PFSK-1 (cell line): ENCODE data around the gene F12.

Experiments used
- FOXP2 ChIP-seq: optimal IDR thresholded peaks from 2 replicates; pipeline ENCODE3; 2011; ENCODE audit warnings: borderline replicate concordance, control low read depth, inconsistent platforms; ENCODE audit not compliant: insufficient read depth; ENCODE audit errors: extremely low read length, extremely low read depth
- POLR2AphosphoS5 ChIP-seq: IDR thresholded peaks from 2 replicates; pipeline ENCODE4 v1.6.1; 2012; ENCODE audit warnings: low read depth, mild to moderate bottlenecking, control low read depth, low read length, moderate library complexity
- REST ChIP-seq, 2 experiments: IDR thresholded peaks; 2 replicates each; pipeline versions ENCODE4 v1.6.1 to v1.8.0; 2011 to 2012; ENCODE audit warnings: low read depth in 2 of 2, low read length in 2 of 2, control low read depth in 1 of 2, inconsistent platforms in 1 of 2, mild to moderate bottlenecking in 1 of 2, moderate library complexity in 1 of 2; ENCODE audit not compliant: insufficient read depth in 1 of 2
- SIN3A ChIP-seq: IDR thresholded peaks from 2 replicates; pipeline ENCODE4 v1.6.1; 2012; ENCODE audit warnings: mild to moderate bottlenecking, low read length, moderate library complexity, borderline replicate concordance; ENCODE audit not compliant: insufficient read depth
- TAF1 ChIP-seq: IDR thresholded peaks from 2 replicates; pipeline ENCODE4 v1.6.1; 2012; ENCODE audit warnings: low read length, control low read depth, borderline replicate concordance; ENCODE audit not compliant: insufficient read depth

F12 gene

GRCh38 chr5:177440211-177440989 is 31.0 kb upstream of the F12 start:
- TF ChIP-seq TAF1 (no peak), POLR2AphosphoS5 (no peak), FOXP2 (no peak), REST (IDR thresholded peaks at IDR 0.05; ENCODE audit: insufficient read depth in 1 of 2, low read depth in 2 of 2, low read length in 2 of 2) (no peak), SIN3A (no peak)

- TF ChIP-seq TAF1, result no peak
- no peak for TF ChIP-seq REST (IDR thresholded peaks at IDR 0.05; ENCODE audit: insufficient read depth in 1 of 2, low read depth in 2 of 2, low read length in 2 of 2)
These were observed 30.2 kb upstream of the F12 start for GRCh38 chr5:177439518-177440053.

GRCh38 chr5:177438468-177438867 is 29.1 kb upstream of the F12 start:
- no peak for TF ChIP-seq TAF1
- no peak for TF ChIP-seq SIN3A
- no peak for TF ChIP-seq POLR2AphosphoS5

GRCh38 chr5:177437623-177438022 is 28.3 kb upstream of the F12 start:
- TF ChIP-seq FOXP2 (no peak), POLR2AphosphoS5 (no peak), REST (IDR thresholded peaks at IDR 0.05; ENCODE audit: insufficient read depth in 1 of 2, low read depth in 2 of 2, low read length in 2 of 2) (no peak)

- TF ChIP-seq SIN3A (no peak), POLR2AphosphoS5 (no peak), FOXP2 (no peak), REST (IDR thresholded peaks at IDR 0.05; ENCODE audit: insufficient read depth in 1 of 2, low read depth in 2 of 2, low read length in 2 of 2) (no peak), TAF1 (no peak)
These were observed 26.6 kb upstream of the F12 start for GRCh38 chr5:177435847-177436536.
